GM19395 (cell line): Measurements from ENCODE around the gene FBXO36.
"Not testable (repeated sequence)": the region's sequence is repeated elsewhere in the genome, so short reads cannot be mapped to it uniquely, and the experiment has no call there.

Experiments used
- ATAC-seq: cut with Tn5 transposase; IDR thresholded peaks from one replicate; pipeline ENCODE4 v1.9.1; 2021; ENCODE audit warnings: mild to moderate bottlenecking, moderate library complexity; ENCODE audit not compliant: unreplicated experiment

The FBXO36 gene

DNA sequence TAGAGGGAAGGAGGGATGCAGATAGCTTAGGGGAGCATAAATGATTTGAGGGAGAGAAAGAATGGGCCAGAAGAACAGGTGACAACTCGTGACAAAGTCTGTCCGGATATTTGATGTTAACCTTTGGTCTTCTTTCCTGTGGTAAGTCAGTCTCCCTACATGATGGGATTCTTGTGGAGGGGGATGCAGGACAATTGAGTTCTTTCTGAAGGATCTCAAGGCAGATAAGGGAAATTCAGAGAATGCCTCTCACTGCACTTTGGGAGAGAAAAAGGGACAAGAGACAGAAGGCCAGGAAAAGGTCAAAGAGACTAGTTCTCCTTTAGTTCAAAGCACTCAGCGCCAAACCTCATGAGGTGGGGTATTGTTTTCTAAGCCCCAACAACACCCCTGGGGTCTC, 34.2 kb downstream of the FBXO36 start:
- no peak for ATAC-seq

DNA sequence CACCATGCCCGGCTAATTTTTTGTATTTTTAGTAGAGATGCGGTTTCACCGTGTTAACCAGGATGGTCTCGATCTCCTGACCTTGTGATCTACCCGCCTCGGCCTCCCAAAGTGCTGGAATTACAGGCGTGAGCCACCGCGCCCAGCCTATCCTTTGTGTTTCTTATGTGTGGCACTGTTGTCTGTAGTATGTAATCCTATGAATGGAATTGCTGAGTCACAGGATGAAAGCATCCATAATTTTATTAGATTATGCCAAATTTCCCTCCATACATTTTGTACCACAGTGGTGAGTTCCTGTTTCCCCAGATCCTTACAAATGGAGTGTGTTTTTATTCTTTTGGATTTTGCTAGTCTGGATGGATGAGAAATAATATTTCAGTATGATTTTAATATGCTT, 41.3 kb downstream of the FBXO36 start:
- not testable (repeated sequence) for ATAC-seq

DNA sequence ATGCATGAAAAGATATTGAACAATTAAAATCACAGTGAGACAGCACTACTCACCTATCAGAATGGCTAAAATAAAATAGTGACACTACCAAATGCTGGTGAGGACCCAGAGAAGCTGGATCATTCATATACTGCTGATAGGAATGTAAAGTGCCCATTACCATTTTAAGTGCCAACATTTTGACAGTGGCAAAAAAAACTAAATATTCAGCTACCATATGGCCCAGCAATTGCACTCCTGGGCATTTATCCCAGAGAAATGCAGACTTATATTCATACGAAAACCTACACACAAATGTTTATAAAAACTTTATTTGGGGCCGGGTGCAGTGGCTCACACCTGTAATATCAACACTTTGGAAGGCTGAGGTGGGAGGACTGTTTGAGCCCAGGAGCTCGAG, 47.6 kb downstream of the FBXO36 start:
- ATAC-seq: no peak

DNA sequence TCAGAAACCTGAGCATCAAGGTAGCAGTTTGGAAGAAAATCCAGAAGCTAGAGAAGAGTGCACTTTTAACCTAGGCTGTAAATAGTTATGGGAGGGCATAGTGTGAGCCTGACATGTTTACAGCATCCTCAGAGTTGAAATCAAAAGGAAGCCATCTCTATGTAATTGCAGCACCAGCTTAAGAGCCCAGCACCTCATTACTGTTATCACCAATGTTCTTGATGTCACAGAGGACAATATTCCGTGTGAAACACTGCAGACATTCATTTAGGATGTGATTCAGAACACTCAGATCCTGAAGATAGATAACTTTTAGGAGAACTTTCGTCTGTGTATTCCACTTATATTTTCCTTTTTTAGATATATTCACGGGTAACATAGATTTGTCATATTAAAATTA, 48.1 kb downstream of the FBXO36 start:
- ATAC-seq: no peak

DNA sequence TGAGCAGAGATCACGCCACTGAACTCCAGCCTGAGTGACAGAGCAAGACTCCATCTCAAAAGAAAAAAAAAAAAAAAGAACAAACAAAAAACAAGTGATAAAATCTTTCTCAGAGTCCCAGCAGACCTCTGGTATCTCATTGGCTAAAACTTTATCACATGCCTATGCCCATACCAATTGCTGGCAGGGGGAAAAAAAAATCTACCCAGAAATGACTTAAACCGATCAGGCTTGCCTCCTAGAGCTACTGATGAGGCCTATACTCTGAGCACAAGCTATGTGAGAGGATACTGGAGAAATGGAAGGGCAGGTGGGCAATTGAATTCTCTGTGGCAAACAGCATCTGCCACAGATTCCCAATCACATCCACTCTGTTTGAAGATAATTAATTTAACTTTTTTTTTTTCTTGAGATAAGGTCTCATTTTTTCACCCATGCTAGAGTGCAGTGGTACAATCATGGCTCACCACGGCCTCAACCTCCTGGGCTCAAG, 49.0 kb downstream of the FBXO36 start:
- no peak for ATAC-seq

DNA sequence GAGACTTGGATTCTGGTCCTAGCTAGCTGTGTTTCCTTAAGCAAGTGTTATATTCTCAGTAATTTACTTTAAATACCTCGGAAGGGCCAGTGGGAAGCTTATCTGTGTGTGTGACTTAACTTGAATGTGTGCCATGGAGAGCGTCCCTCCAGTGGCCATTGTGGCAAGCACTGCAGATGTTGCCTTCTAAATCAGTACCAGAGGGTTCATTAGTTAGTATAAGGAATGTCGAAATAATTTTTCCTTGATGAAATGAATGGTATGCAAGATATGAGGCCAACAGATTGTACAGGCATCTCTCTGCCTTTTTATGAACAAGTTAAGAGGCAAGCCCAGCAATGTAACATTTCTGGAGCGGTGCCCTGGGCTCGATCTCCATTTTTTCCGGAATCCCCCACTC, 52.0 kb downstream of the FBXO36 start:
- ATAC-seq: no peak

DNA sequence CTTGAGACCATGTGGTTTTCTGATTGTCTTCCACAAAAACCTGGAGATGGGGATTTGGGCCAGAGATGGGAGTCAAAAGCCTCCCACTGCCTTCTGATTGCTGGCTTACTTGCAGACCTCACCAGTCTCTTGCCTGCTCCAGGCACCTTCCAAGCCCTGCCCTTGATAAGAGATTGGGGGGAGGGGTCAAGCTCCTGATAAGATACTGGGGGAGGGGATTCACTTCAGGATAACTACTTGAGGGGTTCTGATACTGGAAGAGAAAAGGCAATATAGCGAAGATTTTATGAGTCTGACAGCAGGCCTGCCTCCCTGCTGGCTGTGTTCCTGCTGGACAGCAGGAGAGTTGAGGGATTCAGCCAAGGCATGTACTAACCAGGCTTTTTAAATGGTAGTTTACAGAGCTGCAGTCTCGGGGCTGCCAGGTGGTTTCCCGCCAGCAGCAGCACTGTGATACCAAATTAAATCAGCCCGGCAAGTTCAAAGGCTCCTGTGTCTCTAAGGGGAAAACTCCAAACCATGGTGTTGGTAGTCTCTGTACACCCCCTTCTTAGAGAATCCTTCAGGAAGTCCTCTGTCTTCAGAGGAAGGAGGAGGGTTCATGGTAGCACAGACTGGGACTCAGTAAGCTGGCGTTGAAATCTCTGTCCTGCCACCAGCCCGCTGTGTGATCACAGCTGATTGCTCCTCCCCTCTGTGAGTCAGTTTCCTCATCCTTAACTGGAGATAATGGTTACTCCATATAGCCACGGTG, 58.3 kb downstream of the FBXO36 start:
- ATAC-seq: no peak

DNA sequence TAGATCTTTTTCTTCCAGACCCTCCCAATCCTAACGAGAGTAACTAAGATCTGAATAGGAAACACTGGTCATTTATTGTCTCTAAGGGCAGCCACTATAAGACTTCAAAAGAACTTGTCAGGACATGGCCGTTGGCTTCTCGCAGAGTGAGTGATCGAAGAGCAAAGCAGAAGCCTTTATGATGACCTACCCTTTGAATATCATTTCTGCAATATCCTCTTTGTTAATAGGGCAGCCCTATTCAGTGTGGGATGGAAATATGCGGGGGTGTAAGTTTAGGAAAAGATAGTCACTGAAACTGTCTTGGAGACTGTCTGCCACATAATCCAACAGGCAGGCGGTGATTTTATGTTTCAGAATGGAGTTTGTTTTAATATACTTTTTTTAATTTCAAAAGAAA, 70.9 kb downstream of the FBXO36 start:
- no peak for ATAC-seq

DNA sequence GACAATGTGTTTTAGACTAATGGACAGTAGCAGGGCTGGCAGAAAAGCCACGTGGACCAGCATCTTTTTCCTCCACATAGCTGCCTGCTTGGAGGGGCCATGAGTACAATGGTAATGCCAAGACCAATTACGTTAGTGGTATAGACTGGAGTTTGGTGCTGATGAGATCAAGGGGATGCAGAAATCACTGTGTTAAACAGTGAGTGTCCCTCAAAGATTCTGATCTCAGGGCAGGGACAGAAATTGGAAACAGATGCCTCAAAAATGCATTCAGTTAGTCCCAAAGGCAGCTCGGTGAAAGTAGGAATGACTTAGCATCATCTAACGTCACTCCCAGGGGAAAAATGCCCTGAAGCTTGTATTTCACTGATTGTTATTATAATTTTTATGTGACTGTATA, 74.0 kb downstream of the FBXO36 start:
- ATAC-seq: no peak

DNA sequence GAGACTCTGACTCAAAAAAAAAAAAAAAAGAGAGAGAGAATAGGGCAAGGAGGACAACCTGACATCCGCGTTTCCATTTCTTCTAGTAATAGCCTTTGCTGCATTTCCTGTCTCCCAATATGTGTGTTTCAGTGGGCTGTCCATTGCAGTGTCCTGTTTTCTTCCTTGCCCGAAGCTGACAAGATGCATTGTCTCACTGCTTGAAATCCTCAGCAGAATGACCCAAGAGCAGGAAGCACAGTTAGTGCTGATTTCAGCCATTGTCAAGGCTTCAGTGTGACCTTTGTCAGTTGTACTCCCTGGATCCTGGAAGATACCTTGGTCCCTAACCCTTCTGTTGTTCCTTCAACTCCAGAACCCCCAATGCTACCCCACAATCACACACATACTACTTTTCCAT, 75.3 kb downstream of the FBXO36 start:
- ATAC-seq: no peak

DNA sequence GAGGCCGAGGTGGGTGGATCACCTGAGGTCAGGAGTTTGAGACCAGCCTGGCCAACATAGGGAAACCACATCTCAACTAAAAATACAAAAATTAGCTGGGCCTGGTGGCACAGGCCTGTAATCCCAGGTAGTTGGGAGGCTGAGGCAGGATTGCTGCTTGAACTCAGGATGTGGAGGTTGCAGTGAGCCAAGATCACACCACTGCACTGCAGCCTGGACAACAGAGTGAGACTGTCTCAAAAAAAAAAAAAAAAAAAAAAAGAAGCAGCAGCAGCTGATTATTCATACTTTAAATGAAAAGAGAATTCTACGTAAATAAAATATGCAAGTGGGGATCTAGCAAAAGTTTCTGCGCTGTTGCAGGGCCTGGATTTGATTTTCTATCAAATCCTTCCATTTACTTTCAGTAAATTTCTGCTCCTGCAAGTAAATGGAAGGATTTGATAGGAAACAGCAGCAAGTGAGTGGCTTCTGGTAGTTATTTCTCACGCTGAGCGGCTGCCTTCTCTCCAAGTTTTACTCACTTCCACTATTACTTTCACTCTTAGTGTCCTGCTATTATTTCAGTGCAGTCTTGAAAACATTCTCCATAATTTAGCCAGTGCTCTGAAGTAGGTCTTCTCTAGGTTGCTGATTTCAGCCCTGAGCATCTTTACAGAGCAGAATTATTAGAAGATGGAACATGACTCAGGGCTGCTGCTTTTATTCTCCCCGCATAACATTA, 78.0 kb downstream of the FBXO36 start:
- ATAC-seq: peak; percentile 97

DNA sequence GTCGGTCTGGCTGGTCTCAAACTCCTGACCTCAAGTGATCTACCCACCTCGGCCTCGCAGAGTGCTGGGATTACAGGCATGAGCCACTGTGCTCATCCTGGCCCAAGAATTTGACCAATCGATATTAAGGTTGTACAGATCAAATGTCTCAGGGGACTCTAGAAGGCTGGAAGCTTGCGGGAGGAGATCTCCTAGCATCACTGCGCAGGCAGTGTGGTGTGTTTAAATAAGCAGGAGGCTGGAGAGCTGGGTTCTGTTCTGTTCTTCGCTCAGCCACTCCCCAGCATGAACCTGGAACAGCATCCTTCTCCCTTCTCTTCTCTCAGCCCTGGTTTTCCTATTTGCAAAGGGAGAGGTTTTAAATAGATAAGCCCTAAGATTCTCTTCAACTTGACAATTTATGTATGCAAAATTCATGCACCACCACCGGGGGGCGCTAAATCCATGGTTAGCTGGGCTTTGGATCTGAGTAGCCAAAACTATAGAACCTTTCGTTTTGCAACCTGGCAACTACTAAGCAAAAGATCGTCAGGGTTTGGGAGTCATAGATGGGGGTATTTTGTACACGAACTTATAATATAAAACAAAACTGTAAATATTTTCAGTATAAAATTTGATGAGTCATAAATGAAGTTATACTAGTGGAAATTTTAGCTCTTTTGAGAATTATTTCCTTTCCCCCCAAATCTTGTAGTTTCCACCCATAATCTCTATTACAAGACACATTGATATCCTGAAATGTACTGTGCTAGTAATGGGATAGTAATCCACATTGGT, 85.8 kb downstream of the FBXO36 start:
- ATAC-seq: no peak

DNA sequence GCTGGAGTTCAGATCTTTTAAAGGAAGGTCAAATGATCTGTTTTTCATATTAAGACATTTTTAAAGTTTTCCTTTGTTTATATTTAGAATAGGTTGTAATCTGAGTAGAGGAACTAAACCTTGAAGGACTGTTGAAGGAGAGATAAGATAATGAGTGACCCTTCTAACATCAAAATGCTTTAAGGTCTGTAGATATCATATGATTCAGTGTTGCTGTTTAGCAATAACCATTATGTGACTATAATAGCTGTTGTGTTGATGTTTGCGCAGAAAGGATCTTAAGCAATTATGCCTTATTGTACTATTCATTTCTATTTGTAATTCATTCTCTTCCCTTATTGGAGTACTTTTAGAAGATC, 86.4 kb downstream of the FBXO36 start:
- ATAC-seq: no peak

DNA sequence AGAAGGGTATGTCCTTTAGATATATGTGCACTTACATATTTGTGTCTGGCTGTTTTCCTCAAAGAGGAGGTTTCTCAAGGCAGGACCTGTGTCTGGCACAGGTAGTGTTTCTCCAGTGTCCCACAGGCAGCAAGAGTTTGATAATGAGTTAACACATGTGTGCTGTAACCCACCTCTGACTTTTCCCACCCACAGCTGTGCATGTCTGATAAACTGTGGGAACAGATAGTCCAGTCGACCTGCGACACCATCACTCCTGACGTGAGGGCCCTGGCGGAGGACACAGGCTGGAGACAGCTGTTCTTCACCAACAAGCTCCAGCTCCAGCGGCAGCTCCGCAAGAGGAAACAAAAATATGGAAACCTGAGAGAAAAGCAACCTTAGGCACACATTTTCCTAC, 88.2 kb downstream of the FBXO36 start:
- no peak for ATAC-seq

DNA sequence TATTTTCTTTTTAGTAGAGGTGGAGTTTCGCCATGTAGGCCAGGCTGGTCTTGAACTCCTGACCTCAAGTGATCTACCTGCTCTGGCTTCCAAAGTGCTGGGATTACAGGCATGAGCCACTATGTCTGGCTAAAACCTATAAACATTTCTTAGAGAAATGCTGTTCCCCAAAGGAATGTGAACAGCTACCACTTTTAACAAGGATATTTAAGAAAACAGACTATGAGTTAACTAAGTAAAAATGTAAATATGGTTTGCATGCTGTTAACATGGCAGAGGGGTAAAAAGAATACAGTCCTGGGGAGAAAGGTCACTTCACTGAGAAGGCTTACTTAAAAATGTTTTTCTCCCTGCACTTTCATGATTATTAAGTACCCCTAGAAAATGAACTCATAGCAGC, 89.3 kb downstream of the FBXO36 start:
- ATAC-seq: no peak

DNA sequence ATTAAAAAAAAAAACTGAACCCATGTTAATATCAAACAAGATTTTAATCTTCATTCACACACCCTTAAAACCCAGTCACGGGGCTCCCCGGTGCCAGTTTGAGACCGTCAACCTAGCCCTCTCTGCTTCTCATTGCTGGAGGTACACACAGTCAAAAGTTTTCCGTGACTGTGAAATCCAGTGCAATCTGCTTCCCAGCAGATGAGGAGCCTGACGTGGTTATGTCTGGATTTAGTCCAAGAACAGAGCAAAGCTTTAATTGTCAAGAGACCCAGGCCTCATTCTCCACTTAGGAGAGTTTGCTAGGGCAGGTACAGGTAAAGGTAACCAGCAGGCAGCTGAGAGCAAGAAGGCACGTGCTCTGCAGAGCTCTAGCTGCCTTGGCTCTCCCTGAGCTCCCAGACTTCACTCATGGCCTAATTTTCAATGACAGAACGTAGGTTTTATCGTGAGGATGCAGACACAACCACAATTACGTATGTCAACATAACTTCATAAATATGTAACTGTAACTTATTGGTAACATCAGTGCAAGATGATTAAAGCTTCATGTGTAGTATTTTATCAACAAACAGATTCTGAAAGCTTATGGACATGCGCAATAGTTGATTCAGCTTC, 90.1 kb downstream of the FBXO36 start:
- no peak for ATAC-seq

DNA sequence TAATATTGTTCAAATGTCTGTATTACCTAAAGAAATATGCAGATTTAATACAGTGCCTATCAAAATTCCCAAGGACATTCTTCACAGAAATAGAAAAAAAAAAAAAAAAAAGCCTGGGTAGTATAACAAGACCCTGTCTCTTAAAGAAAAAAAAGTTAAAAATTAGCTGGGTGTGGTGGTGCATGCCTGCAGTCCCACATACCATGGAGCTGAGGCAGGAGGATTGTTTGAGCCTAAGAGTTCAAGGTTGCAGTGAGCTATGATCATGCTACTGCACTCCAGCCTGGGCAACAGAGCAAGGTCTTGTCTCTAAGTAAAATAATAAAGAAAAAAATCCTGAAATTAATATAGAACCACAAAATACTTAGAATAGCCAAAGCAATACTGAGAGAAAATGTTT, 94.5 kb downstream of the FBXO36 start:
- no peak for ATAC-seq

DNA sequence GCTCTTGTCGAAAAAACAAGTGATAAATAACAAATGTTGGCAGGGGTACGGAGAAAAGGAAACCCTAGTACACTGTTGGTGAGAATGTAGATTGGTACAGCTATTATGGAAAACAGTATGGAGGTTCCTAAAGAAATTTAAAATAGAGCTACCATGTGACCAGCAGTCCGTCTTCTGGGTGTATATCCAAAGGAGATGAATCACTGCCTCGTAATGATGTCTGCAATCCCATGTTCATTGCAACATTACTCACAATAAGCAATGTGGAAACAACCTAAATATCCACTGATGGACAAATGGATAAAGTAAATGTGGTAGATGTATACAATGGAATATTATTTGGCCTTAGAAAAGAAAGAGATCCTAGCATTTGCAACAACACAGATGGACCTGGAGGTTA, 95.8 kb downstream of the FBXO36 start:
- ATAC-seq: no peak

DNA sequence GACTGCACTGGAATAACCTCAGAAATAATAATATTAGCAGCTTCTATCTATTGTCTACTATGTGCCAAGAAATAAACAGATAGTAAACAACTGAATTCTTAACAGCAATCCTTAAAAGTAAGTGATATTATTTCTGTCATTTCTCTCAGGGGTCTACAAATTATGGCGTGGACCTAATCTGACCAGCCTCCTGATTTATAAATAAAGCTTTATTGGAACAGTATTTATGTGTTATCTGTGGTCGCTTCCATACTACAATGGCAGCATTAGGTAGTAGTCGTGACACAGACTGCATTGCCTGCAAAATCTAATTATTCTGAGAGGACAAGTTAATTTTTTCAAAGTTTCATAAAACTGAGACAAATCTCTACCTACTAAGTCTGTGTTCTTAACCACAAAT, 97.4 kb downstream of the FBXO36 start:
- no peak for ATAC-seq

DNA sequence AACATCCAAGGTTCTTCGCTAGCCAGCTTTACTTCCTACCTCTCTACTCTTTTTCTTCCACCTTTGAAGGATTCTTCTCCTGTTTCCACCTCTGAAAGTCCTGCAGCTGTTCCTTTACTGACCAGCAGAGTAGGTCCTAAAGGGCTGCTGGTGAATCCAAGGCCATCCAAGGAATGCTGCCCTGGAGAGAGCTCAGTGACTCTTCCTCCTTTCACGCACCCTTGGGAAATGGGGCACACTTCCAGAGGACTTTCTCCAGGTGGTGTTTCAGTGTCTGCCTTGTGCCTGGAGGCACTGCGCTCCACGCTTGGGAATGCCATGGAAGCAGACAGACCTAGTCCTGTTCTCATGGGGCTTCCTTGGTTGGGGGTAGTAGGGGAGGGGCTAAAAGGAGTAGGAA, 101.0 kb downstream of the FBXO36 start:
- ATAC-seq: no peak

DNA sequence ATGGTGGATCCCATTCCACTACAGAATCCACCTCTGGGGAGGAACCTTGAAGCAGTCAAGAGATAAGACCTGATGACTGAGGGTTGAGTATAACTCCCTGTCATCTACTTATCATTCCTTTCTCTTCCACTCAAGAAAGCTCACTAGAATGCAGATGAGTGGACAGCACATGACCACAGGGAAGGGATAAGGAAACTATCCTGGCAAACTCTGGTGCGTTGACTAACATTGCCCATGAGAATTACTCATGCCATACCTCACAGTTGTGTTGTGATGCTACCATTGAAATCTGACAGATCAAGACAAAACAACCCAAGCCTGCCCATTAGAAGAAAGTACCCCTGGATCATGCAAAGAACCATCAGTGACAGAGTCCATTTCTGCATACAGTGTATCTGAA, 119.9 kb downstream of the FBXO36 start:
- no peak for ATAC-seq
